GM12891 (cell line): Measurements from ENCODE around the gene SLC48A1.

ENCODE experiments used
- POLR2A ChIP-seq: IDR thresholded peaks from 2 replicates; pipeline ENCODE4 v1.6.1; 2011; ENCODE audit warnings: low read depth, low read length, control low read depth
- POLR2AphosphoS5 ChIP-seq: IDR thresholded peaks from 2 replicates; pipeline ENCODE4 v1.6.1; 2011; ENCODE audit warnings: low read depth, low read length, control low read depth
- POU2F2 ChIP-seq: IDR thresholded peaks from 2 replicates; pipeline ENCODE4 v1.6.1; 2011; ENCODE audit warnings: low read depth, mild to moderate bottlenecking, control low read depth, low read length, moderate library complexity
- SPI1 ChIP-seq: IDR thresholded peaks from 2 replicates; pipeline ENCODE4 v1.6.1; 2011; ENCODE audit warnings: low read depth, low read length, control low read depth
- TAF1 ChIP-seq: IDR thresholded peaks from 2 replicates; pipeline ENCODE4 v1.6.1; 2011; ENCODE audit warnings: low read depth, low read length, control low read depth

DNA sequence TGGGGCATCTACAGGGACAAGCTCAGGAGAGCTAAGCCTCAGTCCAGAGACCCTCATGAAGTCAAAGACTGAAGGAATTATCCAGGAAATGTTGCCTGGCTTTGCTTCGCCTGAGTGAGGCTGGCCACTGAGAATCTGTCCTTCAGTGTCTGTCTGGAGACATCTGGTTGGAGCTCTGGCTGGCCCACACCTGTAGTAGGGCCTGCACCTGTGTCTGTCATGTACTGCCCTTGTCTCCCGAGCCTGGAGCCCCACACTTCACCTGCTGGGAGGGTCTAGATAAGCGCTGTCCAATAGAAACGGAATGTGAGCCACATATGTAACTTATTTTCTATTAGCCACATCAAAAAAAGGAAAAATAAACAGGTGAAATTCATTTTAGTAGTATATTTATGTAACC, 56.5 kb downstream of the SLC48A1 start:
- TF ChIP-seq POLR2A (no peak), POU2F2 (no peak), POLR2AphosphoS5 (no peak), SPI1 (no peak), TAF1 (no peak)
